T-helper 2 cell treated with Interferon-gamma antibody and Interleukin-4, amounts not matched to agents 100 ng/mL and 5 ng/mL, for 36 hours (primary cell): ENCODE results near the gene GBF1. TPM values are rescaled to one million over a fixed set of nuclear protein-coding genes. Genes with fewer than 3 reads are reported as not detected.

Experiments used
- intact Hi-C: fragments of 100-400 bp; cut with micrococcal nuclease; formaldehyde crosslinking; loops from one replicate; pipeline ENCODE4 v1.15.1; 2023
- total RNA-seq: library from RNA; stranded (reverse); gene quantifications from 2 replicates; pipeline ENCODE4 v1.2.3, GENCODE V29; 2022

Gene GBF1
- total RNA-seq, 1 donor from 2014 or later, result 51.5 TPM

- intact Hi-C loops, result loop anchor here (5.0 kb wide), 4 partner anchors 43 to 1703 kb away; partner anchors contain the start of genes PPRC1, SFR1 and TRIM8
Measured at GRCh38 chr10:102419269-102420180, 174.2 kb downstream of the GBF1 start.

GRCh38 chr10:102420181-102420713 is 174.9 kb downstream of the GBF1 start:
- intact Hi-C loops, result loop anchor here (5.0 kb wide), 4 partner anchors 42 to 1702 kb away; partner anchors contain the start of genes PPRC1, SFR1 and TRIM8

- intact Hi-C loops, result loop anchor here (1.0 to 5.0 kb wide), 8 partner anchors 11 to 1701 kb away; partner anchors contain the start of genes ACTR1A, CUEDC2, NFKB2 and PPRC1
Measured at GRCh38 chr10:102420714-102421506, 175.6 kb downstream of the GBF1 start, which contains the start of gene FBXL15. Gene FBXL15 (plus strand): TSS chr10:102420836. CDS start chr10:102421130, 294 bp downstream.

GRCh38 chr10:102421507-102421756 is 176.1 kb downstream of the GBF1 start:
- intact Hi-C loops, result loop anchor here (1.0 to 5.0 kb wide), 8 partner anchors 11 to 1701 kb away; partner anchors contain the start of genes ACTR1A, CUEDC2, NFKB2 and PPRC1

GRCh38 chr10:102421757-102422512 is 176.6 kb downstream of the GBF1 start:
- intact Hi-C loops, result loop anchor here (1.0 to 5.0 kb wide), 9 partner anchors 10 to 1700 kb away; partner anchors contain the start of genes ACTR1A, CUEDC2, NFKB2 and PPRC1

GRCh38 chr10:102422545-102423129 is 177.3 kb downstream of the GBF1 start:
- intact Hi-C loops, result loop anchor here (1.0 to 5.0 kb wide), 5 partner anchors 40 to 1700 kb away; partner anchors contain the start of genes PPRC1, SFR1 and TRIM8

GRCh38 chr10:102423372-102423968 is 178.1 kb downstream of the GBF1 start:
- intact Hi-C loops, result loop anchor here (5.0 kb wide), 4 partner anchors 39 to 1699 kb away; partner anchors contain the start of genes PPRC1, SFR1 and TRIM8

GRCh38 chr10:102424145-102424544 is 178.8 kb downstream of the GBF1 start:
- intact Hi-C loops, result loop anchor here (5.0 kb wide), 4 partner anchors 38 to 1698 kb away; partner anchors contain the start of genes PPRC1, SFR1 and TRIM8

- intact Hi-C loops, result loop anchor here (5.0 kb wide), 4 partner anchors 37 to 1697 kb away; partner anchors contain the start of genes PPRC1, SFR1 and TRIM8
Measured at GRCh38 chr10:102424916-102425315, 179.6 kb downstream of the GBF1 start.

- intact Hi-C loops, result no loop called here
Measured at GRCh38 chr10:102425444-102425843, 180.1 kb downstream of the GBF1 start.

GRCh38 chr10:102426803-102427287 is 181.5 kb downstream of the GBF1 start:
- intact Hi-C loops, result no loop called here

- intact Hi-C loops, result no loop called here
Measured at GRCh38 chr10:102429468-102429867, 184.1 kb downstream of the GBF1 start.

- intact Hi-C loops, result loop anchor here (1.0 to 2.0 kb wide), 7 partner anchors 10 to 279 kb away; partner anchors contain the start of genes ACTR1A and NOLC1
Measured at GRCh38 chr10:102431452-102432124, 186.3 kb downstream of the GBF1 start.

Other genes with a start within 250 kb of the GBF1 start
- 23.8 and 26.4 TPM in 2 replicates for gene ARMH3, start 189.4 kb upstream of the GBF1 start, total RNA-seq
- 22.1 and 22.7 TPM in 2 replicates for gene HPS6, start 180.2 kb upstream of the GBF1 start, total RNA-seq
- gene LDB1, start 125.2 kb upstream of the GBF1 start, total RNA-seq, result 72.5 and 76.0 TPM in 2 replicates
- 62.6 and 70.4 TPM in 2 replicates for gene PPRC1, start 112.5 kb upstream of the GBF1 start, total RNA-seq
- gene NOLC1, start 93.1 kb upstream of the GBF1 start, total RNA-seq, result 109 and 117 TPM in 2 replicates
- gene ELOVL3, start 19.2 kb upstream of the GBF1 start, total RNA-seq, result not detected in 2 replicates
- gene PITX3, start 4.0 kb upstream of the GBF1 start, total RNA-seq, result not detected in 2 replicates
- 111 and 112 TPM in 2 replicates for gene NFKB2, start 150.2 kb downstream of the GBF1 start, total RNA-seq
- 1.4 and 1.6 TPM in 2 replicates for gene PSD, start 173.3 kb downstream of the GBF1 start, total RNA-seq
- gene FBXL15, start 175.3 kb downstream of the GBF1 start, total RNA-seq, result 9.7 and 10.1 TPM in 2 replicates
- gene CUEDC2, start 187.0 kb downstream of the GBF1 start, total RNA-seq, result 61.5 and 61.8 TPM in 2 replicates
- 0.18 and 0.30 TPM in 2 replicates for gene C10orf95, start 206.0 kb downstream of the GBF1 start, total RNA-seq